GM12878 (cell line): ENCODE results near the gene ZBTB5.

Experiments used
- CREM ChIP-seq: IDR thresholded peaks from 2 replicates; pipeline ENCODE4 v1.6.1; 2014; ENCODE audit warnings: antibody characterized with exemption, low read depth
- HCFC1 ChIP-seq: fragments of 150-350 bp; IDR thresholded peaks from 2 replicates; pipeline ENCODE4 v1.6.1; 2014; ENCODE audit warnings: low read length
- MYC ChIP-seq: IDR thresholded peaks from 2 replicates; pipeline ENCODE4 v1.6.1; 2011; ENCODE audit warnings: mild to moderate bottlenecking, low read length, moderate library complexity, inconsistent platforms; ENCODE audit not compliant: insufficient read depth, insufficient replicate concordance, insufficient read length, severe bottlenecking
- POLR2A ChIP-seq: IDR thresholded peaks from 2 replicates; pipeline ENCODE4 v1.6.1; 2011; ENCODE audit warnings: low read depth, mild to moderate bottlenecking, low read length
- POLR2AphosphoS5 ChIP-seq: IDR thresholded peaks from 2 replicates; pipeline ENCODE4 v1.6.1; 2011; ENCODE audit warnings: mild to moderate bottlenecking, low read length, inconsistent platforms
- RAD21 ChIP-seq: IDR thresholded peaks from 2 replicates; pipeline ENCODE4 v1.6.1; 2011; ENCODE audit warnings: mild to moderate bottlenecking, low read depth, low read length, moderate library complexity; ENCODE audit not compliant: insufficient read depth
- SIX5 ChIP-seq: IDR thresholded peaks from 2 replicates; pipeline ENCODE4 v1.6.1; 2011; ENCODE audit warnings: mild to moderate bottlenecking, low read depth, low read length, moderate library complexity; ENCODE audit not compliant: severe bottlenecking
- TAF1 ChIP-seq: IDR thresholded peaks from 2 replicates; pipeline ENCODE4 v1.6.1; 2011; ENCODE audit warnings: mild to moderate bottlenecking, low read depth, low read length, borderline replicate concordance
- TARDBP ChIP-seq: IDR thresholded peaks from 2 replicates; pipeline ENCODE4 v1.6.1; 2016; ENCODE audit warnings: borderline replicate concordance
- ZNF217 ChIP-seq: fragments of 450-650 bp; IDR thresholded peaks from 2 replicates; pipeline ENCODE4 v1.6.1; 2017; ENCODE audit warnings: antibody characterized with exemption, mild to moderate bottlenecking
- ZZZ3 ChIP-seq: IDR thresholded peaks from 2 replicates; pipeline ENCODE4 v1.6.1; 2011; ENCODE audit warnings: low read depth; ENCODE audit not compliant: control insufficient read depth, insufficient read length
- TF ChIP-seq, protein P1 (sequence below), 3 experiments: IDR thresholded peaks in 2 of 3; conservative IDR thresholded peaks in 1 of 3; 2 replicates each; pipeline ENCODE4 v1.5.1; 2011; ENCODE audit warnings: low read depth in 3 of 3, low read length in 3 of 3, mild to moderate bottlenecking in 3 of 3, control low read depth in 2 of 3, moderate library complexity in 2 of 3, inconsistent platforms in 1 of 3, mixed read lengths in 1 of 3; ENCODE audit not compliant: control insufficient read depth in 2 of 3, insufficient read depth in 1 of 3; ENCODE audit errors: extremely low read depth in 1 of 3
- TF ChIP-seq, protein P2 (sequence below): fragments of 450-650 bp; IDR thresholded peaks from 2 replicates; pipeline ENCODE4 v1.6.1; 2016; ENCODE audit warnings: mild to moderate bottlenecking, moderate library complexity, borderline replicate concordance

DNA sequence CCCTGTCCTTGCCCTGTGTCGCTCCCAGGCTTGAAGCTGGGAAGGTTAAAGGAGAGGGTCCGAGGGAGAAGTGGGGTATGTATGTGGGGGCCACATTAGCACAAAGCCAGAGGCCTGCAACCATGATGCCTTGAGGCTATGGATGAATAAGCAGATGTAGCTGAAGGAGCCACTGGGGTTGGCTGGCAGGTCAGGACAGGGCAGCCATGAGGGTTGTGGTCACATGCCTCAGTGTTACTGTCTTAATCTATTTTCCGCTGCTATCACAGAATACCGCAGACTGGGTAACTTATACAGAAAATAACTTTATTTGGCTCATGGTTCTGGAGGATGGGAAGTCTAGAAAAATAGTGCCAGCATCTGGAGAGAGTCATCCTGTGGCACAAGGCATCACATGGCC is 51.9 kb downstream of the ZBTB5 start:
- TF ChIP-seq POLR2AphosphoS5, result no peak
- TF ChIP-seq POLR2A, result no peak
- no peak for TF ChIP-seq HCFC1
- TF ChIP-seq, protein P1, sequence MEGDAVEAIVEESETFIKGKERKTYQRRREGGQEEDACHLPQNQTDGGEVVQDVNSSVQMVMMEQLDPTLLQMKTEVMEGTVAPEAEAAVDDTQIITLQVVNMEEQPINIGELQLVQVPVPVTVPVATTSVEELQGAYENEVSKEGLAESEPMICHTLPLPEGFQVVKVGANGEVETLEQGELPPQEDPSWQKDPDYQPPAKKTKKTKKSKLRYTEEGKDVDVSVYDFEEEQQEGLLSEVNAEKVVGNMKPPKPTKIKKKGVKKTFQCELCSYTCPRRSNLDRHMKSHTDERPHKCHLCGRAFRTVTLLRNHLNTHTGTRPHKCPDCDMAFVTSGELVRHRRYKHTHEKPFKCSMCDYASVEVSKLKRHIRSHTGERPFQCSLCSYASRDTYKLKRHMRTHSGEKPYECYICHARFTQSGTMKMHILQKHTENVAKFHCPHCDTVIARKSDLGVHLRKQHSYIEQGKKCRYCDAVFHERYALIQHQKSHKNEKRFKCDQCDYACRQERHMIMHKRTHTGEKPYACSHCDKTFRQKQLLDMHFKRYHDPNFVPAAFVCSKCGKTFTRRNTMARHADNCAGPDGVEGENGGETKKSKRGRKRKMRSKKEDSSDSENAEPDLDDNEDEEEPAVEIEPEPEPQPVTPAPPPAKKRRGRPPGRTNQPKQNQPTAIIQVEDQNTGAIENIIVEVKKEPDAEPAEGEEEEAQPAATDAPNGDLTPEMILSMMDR (IDR thresholded peaks at IDR 0.05 in 2 of 3, conservative IDR thresholded peaks at IDR 0.05 in 1 of 3; ENCODE audit: control insufficient read depth in 2 of 3, extremely low read depth in 1 of 3, insufficient read depth in 1 of 3, low read depth in 3 of 3, low read length in 3 of 3), result no peak
- no peak for TF ChIP-seq ZZZ3
- TF ChIP-seq, protein P2, sequence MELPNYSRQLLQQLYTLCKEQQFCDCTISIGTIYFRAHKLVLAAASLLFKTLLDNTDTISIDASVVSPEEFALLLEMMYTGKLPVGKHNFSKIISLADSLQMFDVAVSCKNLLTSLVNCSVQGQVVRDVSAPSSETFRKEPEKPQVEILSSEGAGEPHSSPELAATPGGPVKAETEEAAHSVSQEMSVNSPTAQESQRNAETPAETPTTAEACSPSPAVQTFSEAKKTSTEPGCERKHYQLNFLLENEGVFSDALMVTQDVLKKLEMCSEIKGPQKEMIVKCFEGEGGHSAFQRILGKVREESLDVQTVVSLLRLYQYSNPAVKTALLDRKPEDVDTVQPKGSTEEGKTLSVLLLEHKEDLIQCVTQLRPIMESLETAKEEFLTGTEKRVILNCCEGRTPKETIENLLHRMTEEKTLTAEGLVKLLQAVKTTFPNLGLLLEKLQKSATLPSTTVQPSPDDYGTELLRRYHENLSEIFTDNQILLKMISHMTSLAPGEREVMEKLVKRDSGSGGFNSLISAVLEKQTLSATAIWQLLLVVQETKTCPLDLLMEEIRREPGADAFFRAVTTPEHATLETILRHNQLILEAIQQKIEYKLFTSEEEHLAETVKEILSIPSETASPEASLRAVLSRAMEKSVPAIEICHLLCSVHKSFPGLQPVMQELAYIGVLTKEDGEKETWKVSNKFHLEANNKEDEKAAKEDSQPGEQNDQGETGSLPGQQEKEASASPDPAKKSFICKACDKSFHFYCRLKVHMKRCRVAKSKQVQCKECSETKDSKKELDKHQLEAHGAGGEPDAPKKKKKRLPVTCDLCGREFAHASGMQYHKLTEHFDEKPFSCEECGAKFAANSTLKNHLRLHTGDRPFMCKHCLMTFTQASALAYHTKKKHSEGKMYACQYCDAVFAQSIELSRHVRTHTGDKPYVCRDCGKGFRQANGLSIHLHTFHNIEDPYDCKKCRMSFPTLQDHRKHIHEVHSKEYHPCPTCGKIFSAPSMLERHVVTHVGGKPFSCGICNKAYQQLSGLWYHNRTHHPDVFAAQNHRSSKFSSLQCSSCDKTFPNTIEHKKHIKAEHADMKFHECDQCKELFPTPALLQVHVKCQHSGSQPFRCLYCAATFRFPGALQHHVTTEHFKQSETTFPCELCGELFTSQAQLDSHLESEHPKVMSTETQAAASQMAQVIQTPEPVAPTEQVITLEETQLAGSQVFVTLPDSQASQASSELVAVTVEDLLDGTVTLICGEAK, result no peak
- no peak for TF ChIP-seq RAD21
- TF ChIP-seq MYC, result no peak
- TF ChIP-seq TARDBP, result no peak
- no peak for TF ChIP-seq ZNF217
- no peak for TF ChIP-seq SIX5
- no peak for TF ChIP-seq TAF1
- TF ChIP-seq CREM, result no peak
